Spinal cord (tissue), 10 donors: ENCODE results near the gene PAPOLG. TPM values are rescaled to one million over a fixed set of nuclear protein-coding genes. Genes with fewer than 3 reads are reported as not detected.

ENCODE experiments used
- DNase-seq, 6 donors: peaks; one replicate each; pipeline versions ENCODE4 v3.0.0 to v3.0.0-alpha.2; 2013 to 2015; ENCODE audit warnings: low spot score in 6 of 6, low read depth in 4 of 6
- H3K27ac ChIP-seq: one replicate; pipeline ENCODE4 v1.5.1; 2013; ENCODE audit warnings: low read depth, low read length, control low read depth
- H3K27me3 ChIP-seq: one replicate; pipeline ENCODE4 v1.6.1; 2013; ENCODE audit warnings: low read length; ENCODE audit not compliant: control insufficient read depth, insufficient read depth
- H3K36me3 ChIP-seq: one replicate; pipeline ENCODE4 v1.6.1; 2013; ENCODE audit warnings: low read length; ENCODE audit not compliant: control insufficient read depth, insufficient read depth
- H3K4me1 ChIP-seq: one replicate; pipeline ENCODE4 v1.6.1; 2013; ENCODE audit warnings: low read length; ENCODE audit not compliant: control insufficient read depth, insufficient read depth
- H3K4me3 ChIP-seq: one replicate; pipeline ENCODE4 v1.5.1; 2013; ENCODE audit warnings: low read depth, low read length, control low read depth
- H3K9me3 ChIP-seq: one replicate; pipeline ENCODE4 v1.6.1; 2013; ENCODE audit warnings: low read length; ENCODE audit not compliant: control insufficient read depth, insufficient read depth
- WGBS: methylation state at CpG from one replicate; pipeline ENCODE4 v1.1.5; 2013; ENCODE audit warnings: missing lambda C conversion rate; ENCODE audit not compliant: insufficient coverage; 5-methylcytosine and 5-hydroxymethylcytosine counted together
- polyA plus RNA-seq, 2 donors: library from polyadenylated mRNA; unstranded; fragments of 120-200 nt; gene quantifications; one replicate each; pipeline ENCODE4 v1.2.1, GENCODE V29; 2013; ENCODE audit not compliant: insufficient read length in 2 of 2
- small RNA-seq: library from RNA; depleted of rRNA; stranded (forward); fragments of <200 nt; gene quantifications from one replicate; pipeline ENCODE3, GENCODE V24; 2014; ENCODE audit warnings: low replicate concordance
- total RNA-seq, 2 donors: library from RNA; depleted of rRNA in 1 of 2; stranded (reverse); fragments of 120-200 nt in 1 of 2; fragments of >200 nt in 1 of 2; gene quantifications; one replicate each; pipeline versions ENCODE4 v1.2.3 to v1.2.4, GENCODE V29; 2013 to 2014
- donor health status: healthy.

PAPOLG gene
- total and polyA plus RNA-seq, 4 donors: 18.2 to 31.6 (median 20.5) TPM

DNA sequence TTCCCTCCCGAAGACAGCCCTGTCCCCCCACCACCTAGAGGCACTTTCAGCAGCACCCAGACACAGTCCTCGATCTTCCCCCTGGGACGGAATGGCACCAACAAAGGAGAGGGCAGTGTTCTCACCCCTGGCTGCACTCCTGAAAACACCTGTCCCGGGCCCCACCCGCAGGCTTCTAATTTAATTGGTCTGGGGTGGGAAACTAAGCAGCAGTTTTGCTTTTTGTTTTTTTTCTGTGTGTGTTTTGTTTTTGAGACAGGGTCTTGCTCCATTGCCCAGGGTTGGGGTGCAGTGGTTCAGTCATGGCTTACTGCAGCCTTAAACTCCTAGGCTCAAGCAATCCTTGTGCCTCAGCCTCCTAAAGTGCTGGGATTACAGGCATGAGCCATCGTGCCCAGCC is 86.9 kb downstream of the PAPOLG start:
- Histone ChIP-seq H3K4me3 (no peak overlapping the region), H3K4me1 (no peaks in the 10 kb centered on the region), H3K27me3 (no peaks in the 10 kb centered on the region), H3K27ac (no peak overlapping the region), H3K9me3 (no peaks in the 10 kb centered on the region), H3K36me3 (no peaks in the 10 kb centered on the region)
- 89% methylated on average over 4 of the region's 6 CpGs for WGBS
- DNase-seq: no peak

DNA sequence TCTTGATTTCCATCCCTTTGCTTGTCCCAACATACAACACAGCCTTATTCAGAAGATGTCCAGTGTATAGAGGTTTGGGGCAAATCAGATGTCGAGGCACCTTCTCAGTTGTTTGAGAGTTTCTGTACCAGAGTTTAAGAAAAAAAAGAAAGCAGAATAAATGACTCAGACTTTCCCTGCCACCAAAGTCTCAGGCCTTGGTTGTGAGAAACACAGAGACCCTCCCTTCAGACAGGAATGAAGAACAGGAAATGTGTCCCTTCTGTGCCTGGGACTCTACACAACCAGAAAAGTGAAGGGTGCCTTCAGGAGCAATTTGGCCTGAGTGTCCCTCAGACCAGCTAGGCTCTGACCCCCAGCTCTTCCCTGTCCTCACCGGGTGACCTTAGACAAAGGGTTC is 88.0 kb downstream of the PAPOLG start:
- DNase-seq: no peak
- Histone ChIP-seq H3K27me3 (no peaks in the 10 kb centered on the region), H3K4me1 (no peaks in the 10 kb centered on the region), H3K36me3 (no peaks in the 10 kb centered on the region), H3K4me3 (no peak overlapping the region), H3K9me3 (no peaks in the 10 kb centered on the region), H3K27ac (no peak overlapping the region)
- WGBS: no CpG with 5 or more reads among the region's 2 CpGs

DNA sequence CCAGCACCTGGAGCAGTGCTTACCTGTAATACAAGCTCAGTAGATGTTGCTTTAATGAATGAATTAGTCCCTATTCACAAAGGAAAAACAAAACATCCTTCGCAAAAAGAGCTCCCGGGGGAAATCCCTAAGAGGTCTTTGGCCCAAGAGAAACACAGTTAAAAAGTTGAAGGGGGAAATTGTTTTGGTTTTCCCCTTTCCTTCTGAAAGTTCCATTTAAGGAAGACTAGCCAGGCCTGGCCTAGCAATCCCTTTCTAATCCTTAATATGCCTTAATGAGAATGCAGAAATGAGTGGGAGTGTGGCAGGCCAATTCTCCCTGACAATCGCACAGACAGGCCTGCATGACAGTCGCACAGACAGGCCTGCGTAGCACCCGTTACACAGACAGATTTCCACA is 91.8 kb downstream of the PAPOLG start:
- Histone ChIP-seq H3K27ac (no peak overlapping the region), H3K4me3 (no peak overlapping the region), H3K4me1 (no peaks in the 10 kb centered on the region), H3K9me3 (no peaks in the 10 kb centered on the region), H3K27me3 (no peaks in the 10 kb centered on the region), H3K36me3 (no peaks in the 10 kb centered on the region)
- DNase-seq: no peak
- WGBS: 81% methylated on average over 4 of the region's 6 CpGs

Small RNAs within 50 kb of the gene (small RNA-seq; reads per million reads assigned to genes)
- gene RN7SL632P (not detected), gene RNU6-612P (not detected)

Other genes with a start within 250 kb of the PAPOLG start
- gene BCL11A, start 202.6 kb upstream of the PAPOLG start, total RNA-seq: 10 to 100 TPM; 14.9 to 29.5 TPM
- gene BCL11A, start 202.6 kb upstream of the PAPOLG start, polyA plus RNA-seq: 10 to 100 TPM; 58.0 to 61.6 TPM
- 10 to 100 TPM in 1 of 2 donors, 1 to 10 TPM in 1; 8.7 to 10.8 TPM for gene REL, start 125.3 kb downstream of the PAPOLG start, total RNA-seq
- 1 to 10 TPM; 2.8 to 3.0 TPM for gene REL, start 125.3 kb downstream of the PAPOLG start, polyA plus RNA-seq